Spinal cord (tissue), 10 donors: ENCODE results near the gene LIG1. TPM values are rescaled to one million over a fixed set of nuclear protein-coding genes. Genes with fewer than 3 reads are reported as not detected.

Experiments used
- DNase-seq, 6 donors: peaks; one replicate each; pipeline versions ENCODE4 v3.0.0 to v3.0.0-alpha.2; 2013 to 2015; ENCODE audit warnings: low spot score in 6 of 6, low read depth in 4 of 6
- H3K27ac ChIP-seq: one replicate; pipeline ENCODE4 v1.5.1; 2013; ENCODE audit warnings: low read depth, low read length, control low read depth
- H3K27me3 ChIP-seq: one replicate; pipeline ENCODE4 v1.6.1; 2013; ENCODE audit warnings: low read length; ENCODE audit not compliant: control insufficient read depth, insufficient read depth
- H3K36me3 ChIP-seq: one replicate; pipeline ENCODE4 v1.6.1; 2013; ENCODE audit warnings: low read length; ENCODE audit not compliant: control insufficient read depth, insufficient read depth
- H3K4me1 ChIP-seq: one replicate; pipeline ENCODE4 v1.6.1; 2013; ENCODE audit warnings: low read length; ENCODE audit not compliant: control insufficient read depth, insufficient read depth
- H3K4me3 ChIP-seq: one replicate; pipeline ENCODE4 v1.5.1; 2013; ENCODE audit warnings: low read depth, low read length, control low read depth
- H3K9me3 ChIP-seq: one replicate; pipeline ENCODE4 v1.6.1; 2013; ENCODE audit warnings: low read length; ENCODE audit not compliant: control insufficient read depth, insufficient read depth
- WGBS: methylation state at CpG from one replicate; pipeline ENCODE4 v1.1.5; 2013; ENCODE audit warnings: missing lambda C conversion rate; ENCODE audit not compliant: insufficient coverage; 5-methylcytosine and 5-hydroxymethylcytosine counted together
- polyA plus RNA-seq, 2 donors: library from polyadenylated mRNA; unstranded; fragments of 120-200 nt; gene quantifications; one replicate each; pipeline ENCODE4 v1.2.1, GENCODE V29; 2013; ENCODE audit not compliant: insufficient read length in 2 of 2
- total RNA-seq, 2 donors: library from RNA; depleted of rRNA in 1 of 2; stranded (reverse); fragments of 120-200 nt in 1 of 2; fragments of >200 nt in 1 of 2; gene quantifications; one replicate each; pipeline versions ENCODE4 v1.2.3 to v1.2.4, GENCODE V29; 2013 to 2014
- donor health status: healthy.

Gene LIG1
- total and polyA plus RNA-seq, 4 donors, result 21.7 to 75.7 (median 51.2) TPM

DNA sequence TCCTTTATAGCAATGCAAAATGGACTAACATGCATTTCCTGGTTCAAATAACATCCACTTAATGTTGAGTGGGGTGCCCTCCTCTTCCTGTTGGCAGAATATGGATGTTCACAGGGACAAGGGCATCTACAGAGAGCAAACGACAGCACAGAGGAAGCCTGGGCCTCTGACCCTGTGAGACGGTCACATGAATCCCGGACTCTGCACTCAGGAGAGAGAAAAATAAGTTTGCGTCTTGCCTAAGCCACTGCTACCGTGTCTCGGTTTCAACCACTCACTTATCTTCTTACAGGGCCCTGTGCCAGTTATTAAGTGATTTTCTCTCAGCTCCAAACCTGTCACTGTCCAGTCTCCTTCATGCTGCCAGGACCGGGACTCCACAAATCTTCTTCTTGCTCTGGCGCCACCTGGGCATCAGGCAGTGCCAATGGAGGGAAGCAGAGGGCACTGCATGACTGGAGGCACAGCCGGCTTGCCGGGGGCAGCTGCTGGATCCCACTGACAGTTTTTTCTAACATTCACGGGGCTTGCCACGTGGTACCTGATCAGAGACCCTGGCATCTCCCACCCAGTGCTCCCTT lies 11.8 kb downstream of the LIG1 start:
- Histone ChIP-seq H3K9me3 (no peaks in the 10 kb centered on the region), H3K4me3 (no peak overlapping the region), H3K4me1 (no peaks in the 10 kb centered on the region), H3K27ac (no peak overlapping the region), H3K36me3 (peaks cover 59% of the 10 kb centered on the region), H3K27me3 (no peaks in the 10 kb centered on the region)
- no peak for DNase-seq
- WGBS, result 94% methylated on average over 12 of the region's 12 CpGs

GRCh38 chr19:48154003-48154402 lies 16.1 kb downstream of the LIG1 start:
- peaks cover 63% of the 10 kb centered on the region for H3K36me3 ChIP-seq
- WGBS, result 71% methylated on average over 9 of the region's 9 CpGs
- no peaks in the 10 kb centered on the region for H3K9me3 ChIP-seq
- no peaks in the 10 kb centered on the region for H3K27me3 ChIP-seq
- no peak for DNase-seq
- no peaks in the 10 kb centered on the region for H3K4me1 ChIP-seq
- no peak overlapping the region for H3K27ac ChIP-seq
- no peak overlapping the region for H3K4me3 ChIP-seq

DNA sequence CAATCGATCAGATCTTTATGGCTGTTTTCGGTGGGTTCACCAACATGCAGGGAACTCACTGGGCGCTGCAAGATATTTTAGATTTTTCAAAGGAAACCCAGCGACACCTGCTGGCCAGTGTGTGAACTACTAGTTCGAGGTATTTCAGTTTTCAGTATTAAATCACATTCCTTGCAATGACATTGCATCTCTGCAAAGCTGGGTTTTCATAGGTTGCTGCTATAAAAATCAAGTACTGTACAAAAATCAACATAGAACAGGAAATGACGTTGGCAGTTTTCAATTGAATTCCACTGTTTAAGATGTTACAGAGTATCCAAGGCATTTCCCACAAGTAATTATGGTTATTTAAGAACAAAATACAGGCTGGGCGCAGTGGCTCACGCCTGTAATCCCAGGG lies 17.6 kb downstream of the LIG1 start:
- Histone ChIP-seq H3K4me1 (peaks cover 2% of the 10 kb centered on the region), H3K27me3 (no peaks in the 10 kb centered on the region), H3K4me3 (no peak overlapping the region), H3K9me3 (no peaks in the 10 kb centered on the region), H3K36me3 (peaks cover 70% of the 10 kb centered on the region), H3K27ac (peak overlapping the region; percentile 17)
- 11% methylated on average over 2 of the region's 8 CpGs for WGBS
- peak in 5 of 6 donors; percentile 41 to 95 (median 56) for DNase-seq

DNA sequence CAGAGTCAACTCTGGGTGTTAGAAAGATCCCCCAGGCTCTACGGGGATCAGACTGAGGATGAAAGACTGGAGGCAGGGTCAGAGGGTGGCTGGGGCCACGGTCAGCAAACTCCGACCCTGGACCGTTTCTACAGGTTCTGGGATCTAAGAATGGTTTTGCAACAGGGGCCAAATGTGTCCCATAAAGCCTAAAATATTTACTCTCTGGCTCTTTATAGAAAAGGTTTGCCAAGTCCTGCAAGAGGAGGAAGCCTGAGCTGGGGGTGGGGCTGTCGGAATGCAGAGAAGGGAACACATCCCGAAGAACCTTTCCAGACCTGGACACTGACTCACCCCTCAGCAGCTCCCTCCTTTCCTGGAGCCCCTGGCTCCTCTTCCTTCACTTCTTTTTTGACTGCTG lies 20.7 kb downstream of the LIG1 start:
- H3K9me3 ChIP-seq, result no peaks in the 10 kb centered on the region
- no peak overlapping the region for H3K27ac ChIP-seq
- H3K4me3 ChIP-seq, result no peak overlapping the region
- 97% methylated on average over 4 of the region's 6 CpGs for WGBS
- no peaks in the 10 kb centered on the region for H3K27me3 ChIP-seq
- peaks cover 2% of the 10 kb centered on the region for H3K4me1 ChIP-seq
- H3K36me3 ChIP-seq, result peaks cover 64% of the 10 kb centered on the region
- no peak for DNase-seq

DNA sequence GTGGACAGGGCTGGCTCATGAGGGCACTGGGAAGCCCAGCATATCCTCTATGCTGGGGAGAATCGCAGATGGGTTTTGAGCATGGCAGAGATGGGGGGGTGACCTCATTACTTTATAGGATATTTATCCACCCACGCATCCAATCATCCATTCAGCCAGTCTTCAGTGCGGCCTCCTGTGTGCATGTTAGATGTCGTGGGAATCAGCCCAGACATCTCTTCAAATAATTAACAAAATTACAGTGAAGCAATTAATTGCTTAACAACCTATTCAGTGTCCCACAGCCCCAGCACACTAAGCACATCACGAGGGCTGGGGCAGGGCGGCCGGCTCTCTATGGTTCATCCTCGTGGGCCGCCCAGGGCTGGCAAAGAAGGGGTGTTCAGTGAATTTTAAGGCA lies 21.6 kb downstream of the LIG1 start:
- Histone ChIP-seq H3K27ac (no peak overlapping the region), H3K36me3 (peaks cover 59% of the 10 kb centered on the region), H3K27me3 (no peaks in the 10 kb centered on the region), H3K4me1 (peaks cover 2% of the 10 kb centered on the region), H3K4me3 (no peak overlapping the region), H3K9me3 (no peaks in the 10 kb centered on the region)
- peak in 1 of 6 donors; percentile 80 for DNase-seq
- WGBS, result 67% methylated on average over 2 of the region's 9 CpGs

DNA sequence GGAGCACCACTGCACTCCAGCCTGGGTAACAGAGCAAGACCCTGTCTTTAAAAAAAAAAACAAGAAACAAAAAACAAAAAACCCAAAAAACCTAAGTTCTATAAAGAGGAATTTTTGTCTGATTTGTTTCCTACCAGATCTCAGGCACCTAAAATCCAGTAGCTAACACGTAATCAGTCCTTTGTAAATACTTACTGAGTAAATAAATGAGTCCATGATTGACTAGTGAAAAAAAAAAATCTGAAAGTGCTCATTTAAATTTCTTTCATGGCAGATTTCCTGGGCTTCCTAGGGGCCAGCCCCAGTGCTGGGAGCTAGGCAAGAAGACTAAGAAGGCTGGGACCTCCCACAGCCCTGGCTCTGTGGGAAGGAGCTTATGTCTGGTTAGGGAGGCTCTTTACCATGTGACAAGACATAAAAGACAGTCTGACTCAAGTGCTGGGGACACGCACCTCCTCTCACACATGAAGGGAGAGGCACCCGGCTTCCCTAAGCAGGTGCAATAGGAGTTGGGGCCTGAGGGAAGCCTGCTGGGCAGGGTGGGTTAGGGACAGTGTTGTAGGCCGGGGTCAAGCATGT lies 22.5 kb downstream of the LIG1 start:
- Histone ChIP-seq H3K4me1 (peaks cover 2% of the 10 kb centered on the region), H3K27me3 (no peaks in the 10 kb centered on the region), H3K27ac (no peak overlapping the region), H3K9me3 (no peaks in the 10 kb centered on the region), H3K36me3 (peaks cover 67% of the 10 kb centered on the region), H3K4me3 (no peak overlapping the region)
- no peak for DNase-seq
- WGBS, result 89% methylated on average over 1 of the region's 4 CpGs

GRCh38 chr19:48139053-48139452 lies 31.1 kb downstream of the LIG1 start:
- H3K4me1 ChIP-seq, result no peaks in the 10 kb centered on the region
- no peaks in the 10 kb centered on the region for H3K27me3 ChIP-seq
- peaks cover 76% of the 10 kb centered on the region for H3K36me3 ChIP-seq
- no peaks in the 10 kb centered on the region for H3K9me3 ChIP-seq
- no peak for DNase-seq
- 79% methylated on average over 6 of the region's 6 CpGs for WGBS
- H3K27ac ChIP-seq, result no peak overlapping the region
- H3K4me3 ChIP-seq, result no peak overlapping the region

DNA sequence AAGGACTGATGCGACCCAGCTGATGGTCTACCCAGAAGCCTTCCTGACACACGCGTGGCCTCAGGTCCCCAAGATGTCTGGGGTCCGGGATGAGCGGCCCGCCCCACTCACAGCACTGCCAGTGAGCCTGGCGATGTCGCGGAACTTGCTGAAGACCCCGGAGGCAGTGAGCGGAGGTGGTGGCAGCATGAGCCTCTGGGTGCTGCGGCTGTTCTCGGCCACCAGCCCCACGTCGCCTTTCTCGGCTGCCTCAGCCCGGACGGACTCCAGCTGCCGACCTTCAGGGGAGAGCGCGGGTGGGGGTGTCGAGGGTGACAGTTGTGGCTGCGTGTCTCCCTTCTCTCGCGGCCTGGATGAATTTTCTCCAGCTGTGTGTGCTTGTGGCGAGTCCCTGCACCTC lies 32.7 kb downstream of the LIG1 start:
- Histone ChIP-seq H3K27me3 (no peaks in the 10 kb centered on the region), H3K4me3 (no peak overlapping the region), H3K4me1 (no peaks in the 10 kb centered on the region), H3K9me3 (no peaks in the 10 kb centered on the region), H3K36me3 (peaks cover 80% of the 10 kb centered on the region), H3K27ac (no peak overlapping the region)
- 97% methylated on average over 26 of the region's 26 CpGs for WGBS
- DNase-seq, result no peak

DNA sequence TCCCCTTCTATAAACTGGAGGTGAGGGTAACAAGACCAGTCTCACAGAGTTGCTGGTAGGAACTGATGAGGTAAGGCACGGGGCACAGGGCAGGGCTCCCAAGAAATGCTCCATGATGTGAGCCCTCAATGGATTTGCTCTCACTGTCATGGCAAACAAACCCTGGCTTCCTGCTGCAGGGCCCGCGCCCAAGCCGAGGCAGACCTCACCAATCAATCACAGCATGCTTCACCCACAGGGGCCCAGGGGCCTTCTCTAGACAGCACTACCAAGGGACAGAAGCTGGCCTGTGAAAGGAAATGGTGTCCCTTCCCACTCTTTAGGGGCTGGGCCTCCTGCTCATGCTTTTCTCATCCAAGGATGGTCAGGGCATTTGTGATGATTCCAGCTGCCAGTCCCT lies 33.6 kb downstream of the LIG1 start:
- no peak overlapping the region for H3K27ac ChIP-seq
- no peak for DNase-seq
- WGBS, result 85% methylated on average over 3 of the region's 4 CpGs
- peaks cover 84% of the 10 kb centered on the region for H3K36me3 ChIP-seq
- H3K4me3 ChIP-seq, result no peak overlapping the region
- H3K27me3 ChIP-seq, result no peaks in the 10 kb centered on the region
- no peaks in the 10 kb centered on the region for H3K4me1 ChIP-seq
- no peaks in the 10 kb centered on the region for H3K9me3 ChIP-seq

GRCh38 chr19:48135411-48135810 lies 34.7 kb downstream of the LIG1 start:
- no peak overlapping the region for H3K4me3 ChIP-seq
- no peak overlapping the region for H3K27ac ChIP-seq
- no peaks in the 10 kb centered on the region for H3K9me3 ChIP-seq
- DNase-seq, result no peak
- no peaks in the 10 kb centered on the region for H3K27me3 ChIP-seq
- WGBS, result 80% methylated on average over 6 of the region's 8 CpGs
- H3K4me1 ChIP-seq, result no peaks in the 10 kb centered on the region
- H3K36me3 ChIP-seq, result peaks cover 82% of the 10 kb centered on the region
